Fibroblast of lung (primary cell): ENCODE data around the gene ZNF740.

ENCODE experiments used
- EZH2 ChIP-seq: IDR thresholded peaks from 2 replicates; pipeline ENCODE4 v1.5.1; 2012; ENCODE audit warnings: low read length, control low read depth, mild to moderate bottlenecking; ENCODE audit errors: missing control alignments
- TF ChIP-seq, protein P1 (sequence below), 2 donors: IDR thresholded peaks in 1 of 2; conservative IDR thresholded peaks in 1 of 2; 1 replicate in 1 of 2; 2 replicates in 1 of 2; pipeline ENCODE4 v1.5.1; 2011 to 2012; ENCODE audit warnings: low read length in 2 of 2, control low read depth in 1 of 2, inconsistent platforms in 1 of 2, low read depth in 1 of 2, mild to moderate bottlenecking in 1 of 2

DNA sequence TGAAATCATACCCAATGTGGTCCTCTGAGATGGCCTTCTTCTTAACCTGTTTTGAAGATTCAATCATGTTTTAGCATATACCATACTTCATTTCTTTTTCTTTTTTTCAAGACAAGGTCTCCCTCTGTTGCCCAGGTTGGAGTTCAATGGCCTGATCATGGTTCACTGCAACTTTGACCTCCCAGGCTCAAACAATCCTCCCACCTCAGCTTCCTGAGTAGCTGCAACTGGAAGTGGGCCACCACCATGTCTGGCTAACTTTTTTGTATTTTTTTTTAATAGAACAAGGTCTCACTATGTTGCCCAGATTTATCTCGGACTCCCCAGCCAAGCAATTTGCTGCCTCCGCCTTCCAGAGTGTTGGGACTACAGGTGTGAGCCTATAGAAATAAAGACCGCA, 46.8 kb upstream of the ZNF740 start:
- TF ChIP-seq, protein P1, sequence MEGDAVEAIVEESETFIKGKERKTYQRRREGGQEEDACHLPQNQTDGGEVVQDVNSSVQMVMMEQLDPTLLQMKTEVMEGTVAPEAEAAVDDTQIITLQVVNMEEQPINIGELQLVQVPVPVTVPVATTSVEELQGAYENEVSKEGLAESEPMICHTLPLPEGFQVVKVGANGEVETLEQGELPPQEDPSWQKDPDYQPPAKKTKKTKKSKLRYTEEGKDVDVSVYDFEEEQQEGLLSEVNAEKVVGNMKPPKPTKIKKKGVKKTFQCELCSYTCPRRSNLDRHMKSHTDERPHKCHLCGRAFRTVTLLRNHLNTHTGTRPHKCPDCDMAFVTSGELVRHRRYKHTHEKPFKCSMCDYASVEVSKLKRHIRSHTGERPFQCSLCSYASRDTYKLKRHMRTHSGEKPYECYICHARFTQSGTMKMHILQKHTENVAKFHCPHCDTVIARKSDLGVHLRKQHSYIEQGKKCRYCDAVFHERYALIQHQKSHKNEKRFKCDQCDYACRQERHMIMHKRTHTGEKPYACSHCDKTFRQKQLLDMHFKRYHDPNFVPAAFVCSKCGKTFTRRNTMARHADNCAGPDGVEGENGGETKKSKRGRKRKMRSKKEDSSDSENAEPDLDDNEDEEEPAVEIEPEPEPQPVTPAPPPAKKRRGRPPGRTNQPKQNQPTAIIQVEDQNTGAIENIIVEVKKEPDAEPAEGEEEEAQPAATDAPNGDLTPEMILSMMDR (conservative IDR thresholded peaks at IDR 0.05 in 1 of 2, IDR thresholded peaks at IDR 0.05 in 1 of 2; ENCODE audit: low read depth in 1 of 2, low read length in 2 of 2): no peak
- TF ChIP-seq EZH2: no peak
